ENCODE measurements around the gene SP7.
"Not testable (repeated sequence)": the region's sequence is repeated elsewhere in the genome, so short reads cannot be mapped to it uniquely, and the experiment has no call there.

SP7 gene

GRCh38 chr12:53345486-53346188 is 9.5 kb upstream of the SP7 start:
- DNase-seq, result no peak

GRCh38 chr12:53344824-53345485 is 8.8 kb upstream of the SP7 start:
- DNase-seq, result peak; percentile 70 to 71

- DNase-seq, result no peak
Measured at GRCh38 chr12:53344487-53344823, 8.3 kb upstream of the SP7 start.

GRCh38 chr12:53343969-53344368 is 7.8 kb upstream of the SP7 start:
- DNase-seq, result no peak

- no peak for DNase-seq
Measured at GRCh38 chr12:53343449-53343848, 7.3 kb upstream of the SP7 start.

- DNase-seq, result no peak
Measured at GRCh38 chr12:53340398-53340797, 4.2 kb upstream of the SP7 start.

GRCh38 chr12:53338916-53339315 is 2.8 kb upstream of the SP7 start:
- no peak for DNase-seq

- DNase-seq, result no peak
Measured at GRCh38 chr12:53338017-53338416, 1.9 kb upstream of the SP7 start.

- no peak for DNase-seq
Measured at GRCh38 chr12:53334822-53335221, 1.3 kb downstream of the SP7 start.

GRCh38 chr12:53333845-53334244 is 2.3 kb downstream of the SP7 start:
- no peak for DNase-seq

- DNase-seq, result no peak
Measured at GRCh38 chr12:53333289-53333688, 2.9 kb downstream of the SP7 start.

- DNase-seq, result no peak
Measured at GRCh38 chr12:53332744-53333143, 3.4 kb downstream of the SP7 start.

- not testable (repeated sequence) for DNase-seq
Measured at GRCh38 chr12:53332339-53332738, 3.8 kb downstream of the SP7 start.

- DNase-seq, result no peak
Measured at GRCh38 chr12:53330671-53331070, 5.5 kb downstream of the SP7 start.

- no peak for DNase-seq
Measured at GRCh38 chr12:53328043-53328435, 8.1 kb downstream of the SP7 start.

- DNase-seq, result no peak
Measured at GRCh38 chr12:53327435-53328042, 8.6 kb downstream of the SP7 start.

- DNase-seq, result no peak
Measured at GRCh38 chr12:53326460-53327185, 9.5 kb downstream of the SP7 start.

- DNase-seq, result no peak
Measured at GRCh38 chr12:53325511-53326061, 10.6 kb downstream of the SP7 start.

GRCh38 chr12:53324779-53325510 is 11.2 kb downstream of the SP7 start:
- DNase-seq, result peak; percentile 84 to 87

GRCh38 chr12:53324113-53324778 is 11.9 kb downstream of the SP7 start:
- peak; percentile 46 to 48 for DNase-seq

- DNase-seq, result no peak
Measured at GRCh38 chr12:53320352-53321195, 15.6 kb downstream of the SP7 start.
